Stimulated activated CD8-positive, alpha-beta memory T cell treated with anti-CD3 and anti-CD28 coated beads, Interleukin-15, amount 100 ng/mL, for 4 hours (primary cell): ENCODE results near the gene GNB3.
"Not testable (repeated sequence)": the region's sequence is repeated elsewhere in the genome, so short reads cannot be mapped to it uniquely, and the experiment has no call there.

ENCODE experiments used
- DNase-seq, 2 donors: peaks; one replicate each; pipeline ENCODE4 v3.0.0-alpha.2; 2020; ENCODE audit warnings: low read depth in 2 of 2

GNB3 gene

DNA sequence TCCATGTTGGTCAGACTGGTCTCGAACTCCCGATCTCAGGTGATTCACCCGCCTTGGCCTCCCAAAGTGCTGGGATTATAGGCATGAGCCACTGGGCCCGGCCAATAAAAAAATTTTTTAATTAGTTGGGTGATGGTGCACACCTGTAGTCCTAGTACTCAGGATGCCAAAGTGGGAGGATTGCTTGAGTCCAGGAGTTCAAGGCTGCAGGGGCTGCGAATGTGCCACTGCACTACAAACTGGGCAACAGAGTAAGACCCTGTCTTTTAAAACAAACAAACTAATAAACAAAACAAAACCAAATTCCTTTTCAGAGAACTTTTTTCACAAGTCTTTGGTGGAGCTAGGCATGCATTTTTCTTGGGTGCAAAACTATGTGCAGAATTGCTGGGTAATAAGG is 42.5 kb downstream of the GNB3 start:
- DNase-seq, result no peak

DNA sequence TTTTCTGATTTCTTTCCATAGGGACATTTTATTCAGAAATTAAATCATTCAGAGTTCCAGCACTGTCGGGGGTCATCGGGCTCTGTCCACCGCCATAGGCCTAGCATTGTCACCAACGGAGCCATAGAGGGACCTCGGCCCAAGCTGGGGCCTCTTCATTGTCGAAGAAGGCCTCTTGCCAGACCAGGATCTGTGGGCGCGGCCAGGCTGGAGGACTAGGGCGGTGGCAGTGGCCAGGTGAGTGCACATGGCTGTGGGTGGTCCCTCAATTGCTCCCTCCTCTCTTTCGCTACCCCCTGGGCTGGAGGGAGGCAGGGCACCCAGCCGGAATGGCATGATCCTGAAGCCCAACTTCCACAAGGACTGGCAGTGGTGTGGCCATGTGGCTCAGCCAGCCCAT is 43.0 kb downstream of the GNB3 start:
- no peak for DNase-seq

DNA sequence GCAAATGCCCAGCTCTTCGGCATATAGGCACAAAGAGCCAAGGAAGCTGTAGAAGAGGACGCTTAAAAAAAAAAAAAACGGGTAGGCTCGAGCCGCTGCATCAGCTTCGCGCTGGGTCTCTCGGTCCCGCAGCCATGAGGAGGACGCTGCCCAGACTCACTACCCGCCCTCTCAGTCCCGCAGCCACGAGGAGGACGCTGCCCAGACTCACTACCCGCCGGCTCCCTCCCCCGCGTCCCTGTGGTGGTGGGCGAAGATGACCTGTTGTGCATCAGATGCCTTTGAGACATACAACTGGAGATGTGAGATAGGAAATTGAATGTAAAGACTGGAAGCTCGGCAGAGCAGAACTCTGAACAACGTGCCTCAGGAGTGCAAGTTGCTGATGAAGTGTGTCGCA is 43.8 kb downstream of the GNB3 start:
- DNase-seq, result no peak

DNA sequence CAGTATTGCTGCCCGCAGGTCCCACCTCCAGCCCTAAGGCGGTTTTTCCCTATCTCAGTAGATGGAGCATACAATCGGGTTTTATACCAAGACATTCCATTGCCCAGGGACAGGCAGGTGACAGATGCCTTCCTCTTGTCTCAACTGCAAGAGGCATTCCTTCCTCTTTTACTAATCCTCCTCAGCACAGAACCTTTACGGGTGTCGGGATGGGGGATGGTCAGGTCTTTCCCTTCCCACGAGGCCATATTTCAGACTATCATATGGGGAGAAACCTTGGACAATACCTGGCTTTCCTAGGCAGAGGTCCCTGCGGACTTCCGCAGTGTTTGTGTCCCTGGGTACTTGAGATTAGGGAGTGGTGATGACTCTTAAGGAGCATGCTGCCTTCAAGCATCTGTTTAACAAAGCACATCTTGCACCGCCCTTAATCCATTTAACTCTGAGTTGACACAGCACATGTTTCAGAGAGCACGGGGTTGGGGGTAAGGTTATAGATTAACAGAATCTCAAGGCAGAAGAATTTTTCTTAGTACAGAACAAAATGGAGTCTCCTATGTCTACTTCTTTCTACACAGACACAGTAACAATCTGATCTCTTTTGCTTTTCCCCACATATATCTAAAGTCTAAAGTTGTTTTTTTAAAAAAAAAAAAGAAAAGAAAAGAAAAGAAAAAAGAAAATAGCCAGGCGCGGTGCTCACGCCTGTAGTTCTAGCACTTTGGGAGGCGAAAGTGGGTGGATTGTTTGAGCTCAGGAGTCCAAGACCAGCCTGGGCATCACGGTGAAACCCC is 45.7 kb downstream of the GNB3 start:
- DNase-seq, result not testable (repeated sequence)

DNA sequence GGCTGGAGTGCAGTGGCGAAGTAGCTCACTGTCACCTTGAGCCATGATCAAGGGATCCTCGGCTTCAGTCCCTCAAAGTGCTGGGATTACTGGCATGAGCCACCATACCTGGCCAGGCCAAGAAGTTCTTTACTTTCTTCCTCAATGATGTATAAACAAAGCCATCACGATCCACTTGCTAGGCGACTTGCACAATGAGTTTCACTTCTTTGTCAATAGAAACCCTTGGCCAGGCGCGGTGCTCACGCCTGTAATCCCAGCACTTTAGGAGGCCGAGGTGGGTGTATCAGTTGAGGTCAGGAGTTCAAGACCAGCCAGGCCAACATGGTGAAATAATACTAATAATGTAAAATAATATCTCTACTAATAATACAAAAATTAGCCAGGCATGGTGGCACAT is 46.7 kb downstream of the GNB3 start:
- no peak for DNase-seq

DNA sequence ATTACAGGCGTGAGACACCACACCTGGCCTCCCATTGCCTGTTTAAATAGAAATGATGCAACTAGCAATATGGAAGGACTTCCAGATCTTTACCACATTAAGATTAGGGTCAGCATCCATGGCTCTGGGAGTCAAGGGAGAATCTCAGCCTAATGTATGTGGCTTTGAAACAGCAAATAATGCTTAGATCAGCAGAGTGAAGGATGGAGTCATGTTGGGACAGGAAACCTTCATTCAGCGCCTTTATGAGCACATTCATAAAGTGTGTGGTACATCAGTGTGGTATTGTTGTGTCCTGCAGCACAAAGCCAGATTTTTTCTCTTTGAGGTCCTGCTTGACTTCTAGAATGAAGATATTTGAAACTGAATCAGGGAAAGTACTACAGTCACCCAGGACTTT is 47.6 kb downstream of the GNB3 start:
- DNase-seq, result no peak

DNA sequence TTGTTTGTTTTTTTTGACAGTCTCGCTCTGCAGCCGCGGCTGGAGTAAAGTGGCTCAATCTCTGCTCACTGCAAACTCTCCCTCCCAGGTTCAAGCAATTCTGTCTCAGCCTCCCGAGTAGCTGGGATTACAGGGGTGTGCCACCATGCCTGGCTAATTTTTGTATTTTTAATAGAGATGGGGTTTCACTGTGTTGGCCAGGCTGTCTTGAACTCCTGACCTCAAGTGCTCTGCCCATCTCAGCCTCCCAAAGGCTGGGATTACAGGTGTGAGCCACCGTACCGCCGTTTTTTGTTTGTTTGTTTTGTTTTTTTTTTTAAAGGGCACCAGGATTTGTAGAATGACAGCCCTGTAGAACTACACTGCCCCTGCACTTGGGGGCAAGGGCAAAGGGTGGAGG is 48.1 kb downstream of the GNB3 start:
- DNase-seq, result not testable (repeated sequence)

DNA sequence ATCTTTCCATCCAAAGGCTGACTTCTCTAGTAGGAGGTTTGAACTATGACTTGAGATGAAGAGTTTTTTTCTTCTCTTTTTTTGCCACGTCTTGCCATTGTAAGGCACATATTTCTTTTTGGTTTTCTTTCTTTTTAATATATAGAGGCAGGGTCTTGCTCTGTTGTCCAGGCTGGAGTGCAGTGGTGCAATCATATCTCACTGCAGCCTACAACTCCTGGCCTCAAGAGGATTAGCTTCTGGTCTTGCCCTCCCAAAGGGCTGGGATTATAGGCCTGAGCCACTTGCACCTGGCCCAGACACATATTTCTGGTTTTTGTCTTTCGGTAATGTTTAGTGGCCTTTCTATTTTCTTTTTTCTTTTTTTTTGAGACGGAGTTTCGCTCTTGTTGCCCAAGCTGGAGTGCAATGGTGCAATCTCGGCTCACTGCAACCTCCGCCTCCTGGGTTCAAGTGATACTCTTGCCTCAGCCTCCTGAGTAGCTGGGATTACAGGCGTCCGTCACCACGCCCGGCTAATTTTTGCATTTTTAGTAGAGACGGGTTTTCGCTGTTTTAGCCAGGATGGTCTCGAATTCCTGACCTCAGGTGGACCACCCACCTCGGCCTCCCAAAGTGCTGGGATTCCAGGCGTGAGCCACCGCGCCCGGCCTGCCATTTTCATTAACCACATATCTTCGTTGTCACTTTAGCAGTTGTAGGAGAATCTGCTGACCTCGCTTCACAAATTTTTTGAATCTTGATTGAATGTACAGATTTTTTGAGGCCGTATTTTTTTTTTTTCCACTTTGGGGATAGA is 49.2 kb downstream of the GNB3 start:
- DNase-seq, result not testable (repeated sequence)

DNA sequence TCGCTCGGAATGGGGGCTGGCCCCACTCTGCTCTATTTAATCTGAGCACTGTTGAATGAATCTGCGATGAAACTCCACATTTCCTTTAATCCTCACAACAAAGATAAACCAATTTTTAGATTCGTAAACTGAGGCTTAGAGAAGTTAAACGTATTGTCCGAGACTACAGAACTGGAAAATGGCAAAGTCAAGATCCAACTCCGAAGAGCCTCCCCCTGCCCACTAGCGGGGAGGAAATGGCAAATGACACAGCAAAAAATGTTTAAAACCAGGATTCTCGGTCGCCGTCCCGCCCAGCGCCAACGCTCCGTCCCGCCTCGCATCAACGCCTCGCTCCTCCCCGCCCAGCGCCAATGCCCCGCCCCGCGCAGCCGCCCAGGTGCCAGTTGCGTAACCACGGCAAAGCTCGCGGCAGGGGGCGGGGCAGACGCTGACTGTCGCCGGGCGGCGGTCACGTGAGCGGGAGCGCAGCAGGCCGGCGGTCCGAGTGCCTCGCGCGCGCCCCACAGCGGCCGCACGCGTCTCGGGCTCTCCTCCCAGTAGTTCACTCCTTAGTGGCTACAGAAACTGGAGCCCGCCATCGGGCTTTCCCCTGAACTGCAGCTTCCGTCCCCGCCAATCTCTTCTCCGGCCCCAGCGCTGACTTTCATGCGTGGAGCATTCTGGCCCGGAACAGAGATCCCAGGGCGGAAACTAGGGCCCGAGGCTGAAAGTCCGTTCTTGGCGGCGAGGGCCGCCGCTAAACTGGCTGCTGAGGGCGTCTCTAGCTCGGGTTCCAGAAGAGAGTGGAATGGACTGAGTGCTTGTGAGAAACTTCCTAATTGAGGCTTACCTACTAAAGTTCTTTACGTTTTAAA is 50.3 kb downstream of the GNB3 start:
- DNase-seq, result peak; percentile 97 to 98

DNA sequence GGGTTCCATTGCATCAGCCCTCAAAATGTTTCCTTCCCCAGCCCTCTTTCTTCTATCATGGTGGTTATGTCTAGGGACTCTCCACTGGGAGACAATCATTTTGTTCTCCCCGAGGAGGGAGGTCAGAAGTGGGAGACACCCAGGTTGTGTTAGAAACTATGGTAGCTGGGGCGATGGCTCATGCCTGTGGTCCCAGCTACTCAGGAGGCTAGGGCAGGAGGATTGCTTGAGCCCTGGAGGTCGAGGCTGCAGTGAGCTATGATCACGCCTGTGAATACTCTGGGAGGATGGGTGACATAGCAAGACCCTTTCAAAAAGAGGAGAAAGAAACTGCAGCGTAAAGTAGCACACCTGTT is 50.9 kb downstream of the GNB3 start:
- no peak for DNase-seq

DNA sequence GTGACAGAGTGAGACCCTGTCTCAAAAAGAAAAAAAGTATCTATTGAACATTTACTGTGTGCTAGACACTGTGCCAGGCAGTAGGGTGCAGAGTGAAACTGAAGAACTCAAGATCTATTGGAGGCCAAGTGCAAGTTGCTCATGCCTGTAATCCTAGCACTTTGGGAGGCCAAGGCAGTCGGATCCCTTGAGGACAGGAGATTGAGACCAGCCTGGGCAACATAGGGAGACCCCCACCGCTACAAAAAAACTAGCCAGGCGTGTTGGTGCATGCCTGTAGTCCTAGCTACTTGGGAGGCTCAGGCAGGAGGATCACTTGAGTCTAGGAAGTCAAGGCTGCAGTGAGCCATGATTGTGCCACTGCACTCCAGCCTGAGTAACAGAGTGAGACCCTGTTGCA is 52.0 kb downstream of the GNB3 start:
- not testable (repeated sequence) for DNase-seq

DNA sequence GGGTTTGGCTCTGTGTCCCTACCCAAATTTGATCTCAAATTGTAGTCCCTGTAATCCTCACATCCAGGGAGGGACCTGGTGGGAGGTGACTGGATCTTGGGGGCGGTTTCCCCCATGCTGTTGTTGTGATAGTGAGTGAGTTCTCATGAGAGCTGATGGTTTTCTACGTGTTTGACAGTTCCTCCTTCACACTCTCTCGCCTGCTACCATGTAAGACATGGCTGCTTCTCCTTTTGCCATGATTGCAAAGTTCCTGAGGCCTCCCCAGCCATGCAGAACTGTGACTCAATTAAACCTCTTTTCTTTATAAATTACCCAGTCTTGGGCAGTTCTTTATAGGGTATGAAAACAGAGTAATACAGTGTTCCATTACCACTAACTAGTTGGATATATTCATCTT is 53.6 kb downstream of the GNB3 start:
- DNase-seq, result no peak
